ENCODE results near the gene CENPO. TPM values are rescaled to one million over a fixed set of nuclear protein-coding genes. Genes with fewer than 3 reads are reported as not detected.
A peak's percentile ranks its signal among the peaks of the same experiment; 100 is the strongest.

Gene CENPO
- total RNA-seq (11.7 TPM), polyA plus RNA-seq (ENCODE audit: insufficient read depth in 1 of 8, insufficient read length in 8 of 8, low replicate concordance in 1 of 8) (10 to 100 TPM; 14.6 to 22.2 (median 18.2) TPM)
- long read RNA-seq, donor 1, full-length matches to known transcripts = 3 of 3 reads
- long read RNA-seq, donor 1, partial matches to known transcripts = 0 of 3 reads
- long read RNA-seq, donor 1, other reads (novel, unspliced or antisense) = 0 of 3 reads
- long read RNA-seq, donor 2 = 0 reads
- long read RNA-seq, donor 3, full-length matches to known transcripts = 2 of 2 reads
- long read RNA-seq, donor 3, partial matches to known transcripts = 0 of 2 reads
- long read RNA-seq, donor 3, other reads (novel, unspliced or antisense) = 0 of 2 reads
- long read RNA-seq, donor 4 = 0 reads
- long read RNA-seq, donor 5, full-length matches to known transcripts = 5 of 301 reads
- long read RNA-seq, donor 5, partial matches to known transcripts = 7 of 301 reads
- long read RNA-seq, donor 5, other reads (novel, unspliced or antisense) = 289 of 301 reads
- long read RNA-seq, donor 6, full-length matches to known transcripts = 3 of 3 reads
- long read RNA-seq, donor 6, partial matches to known transcripts = 0 of 3 reads
- long read RNA-seq, donor 6, other reads (novel, unspliced or antisense) = 0 of 3 reads
- long read RNA-seq, donor 7, full-length matches to known transcripts = 1 of 7 reads
- long read RNA-seq, donor 7, partial matches to known transcripts = 6 of 7 reads
- long read RNA-seq, donor 7, other reads (novel, unspliced or antisense) = 0 of 7 reads
- long read RNA-seq, donor 8 = 0 reads
- long read RNA-seq, donor 9, partial matches to known transcripts = 0 of 167 reads
- long read RNA-seq, donor 9, other reads (novel, unspliced or antisense) = 167 of 167 reads
- long read RNA-seq, donor 10, full-length matches to known transcripts = 2 of 2 reads
- long read RNA-seq, donor 10, partial matches to known transcripts = 0 of 2 reads
- long read RNA-seq, donor 10, other reads (novel, unspliced or antisense) = 0 of 2 reads
- long read RNA-seq, donor 11, full-length matches to known transcripts = 1 of 1 reads
- long read RNA-seq, donor 11, partial matches to known transcripts = 0 of 1 reads
- long read RNA-seq, donor 11, other reads (novel, unspliced or antisense) = 0 of 1 reads

GRCh38 chr2:24792874-24793760, at the start of gene CENPO, which contains the start of gene PTRHD1:
CENPO (plus strand) TSS chr2:24793425; CDS start chr2:24793920, 495 bp downstream.
PTRHD1 (minus strand) TSS chr2:24793391; CDS start chr2:24793377, 14 bp downstream.
- Histone ChIP-seq H3K4me1 (ENCODE audit: control insufficient read depth, insufficient read depth, low read length) (peaks cover 6% of the 10 kb centered on the region), H3K27me3 (ENCODE audit: control insufficient read depth, insufficient read depth, low read length) (no peaks in the 10 kb centered on the region), H3K9me3 (replicated peaks; ENCODE audit: control insufficient read depth, low read depth, low read length) (no peaks in the 10 kb centered on the region), H3K27ac (ENCODE audit: low read length) (peak within 1 kb of the TSS; percentile 98), H3K4me3 (ENCODE audit: low read length) (peak within 1 kb of the TSS; percentile 91), H3K36me3 (ENCODE audit: control insufficient read depth, insufficient read depth, low read length) (peaks cover 20% of the 10 kb centered on the region)
- WGBS (ENCODE audit: insufficient coverage) = under 1% methylated on average over 70 of the region's 74 CpGs
- DNase-seq = peak; percentile 99

GRCh38 chr2:24743924-24744323, 49.3 kb upstream of the CENPO start:
- Histone ChIP-seq H3K36me3 (ENCODE audit: control insufficient read depth, insufficient read depth, low read length) (peaks cover 28% of the 10 kb centered on the region), H3K4me1 (ENCODE audit: control insufficient read depth, insufficient read depth, low read length) (no peaks in the 10 kb centered on the region), H3K9me3 (replicated peaks; ENCODE audit: control insufficient read depth, low read depth, low read length) (no peaks in the 10 kb centered on the region), H3K27me3 (ENCODE audit: control insufficient read depth, insufficient read depth, low read length) (no peaks in the 10 kb centered on the region), H3K4me3 (ENCODE audit: low read length) (no peak overlapping the region), H3K27ac (ENCODE audit: low read length) (no peak overlapping the region)
- WGBS (ENCODE audit: insufficient coverage) = no CpG with 5 or more reads among the region's 3 CpGs
- DNase-seq = no peak

GRCh38 chr2:24744356-24744755, 48.9 kb upstream of the CENPO start:
- Histone ChIP-seq H3K27me3 (ENCODE audit: control insufficient read depth, insufficient read depth, low read length) (no peaks in the 10 kb centered on the region), H3K9me3 (replicated peaks; ENCODE audit: control insufficient read depth, low read depth, low read length) (no peaks in the 10 kb centered on the region), H3K4me3 (ENCODE audit: low read length) (no peak overlapping the region), H3K36me3 (ENCODE audit: control insufficient read depth, insufficient read depth, low read length) (peaks cover 31% of the 10 kb centered on the region), H3K4me1 (ENCODE audit: control insufficient read depth, insufficient read depth, low read length) (no peaks in the 10 kb centered on the region), H3K27ac (ENCODE audit: low read length) (no peak overlapping the region)
- no CpG with 5 or more reads among the region's 1 CpG for WGBS (ENCODE audit: insufficient coverage)
- no peak for DNase-seq

GRCh38 chr2:24745825-24746224, 47.4 kb upstream of the CENPO start:
- Histone ChIP-seq H3K4me3 (ENCODE audit: low read length) (no peak overlapping the region), H3K9me3 (replicated peaks; ENCODE audit: control insufficient read depth, low read depth, low read length) (no peaks in the 10 kb centered on the region), H3K27me3 (ENCODE audit: control insufficient read depth, insufficient read depth, low read length) (no peaks in the 10 kb centered on the region), H3K4me1 (ENCODE audit: control insufficient read depth, insufficient read depth, low read length) (no peaks in the 10 kb centered on the region), H3K27ac (ENCODE audit: low read length) (no peak overlapping the region), H3K36me3 (ENCODE audit: control insufficient read depth, insufficient read depth, low read length) (peaks cover 32% of the 10 kb centered on the region)
- DNase-seq = no peak
- 66% methylated on average over 2 of the region's 2 CpGs for WGBS (ENCODE audit: insufficient coverage)

- no peaks in the 10 kb centered on the region for H3K9me3 ChIP-seq (replicated peaks; ENCODE audit: control insufficient read depth, low read depth, low read length)
- H3K27me3 ChIP-seq (ENCODE audit: control insufficient read depth, insufficient read depth, low read length) = no peaks in the 10 kb centered on the region
- H3K4me1 ChIP-seq (ENCODE audit: control insufficient read depth, insufficient read depth, low read length) = no peaks in the 10 kb centered on the region
- WGBS (ENCODE audit: insufficient coverage) = 94% methylated on average over 2 of the region's 3 CpGs
- H3K36me3 ChIP-seq (ENCODE audit: control insufficient read depth, insufficient read depth, low read length) = peaks cover 28% of the 10 kb centered on the region
- DNase-seq = no peak
- H3K27ac ChIP-seq (ENCODE audit: low read length) = no peak overlapping the region
- H3K4me3 ChIP-seq (ENCODE audit: low read length) = no peak overlapping the region
Measured at GRCh38 chr2:24747299-24747698, 45.9 kb upstream of the CENPO start.

GRCh38 chr2:24749069-24749691, 44.0 kb upstream of the CENPO start:
- Histone ChIP-seq H3K36me3 (ENCODE audit: control insufficient read depth, insufficient read depth, low read length) (peaks cover 41% of the 10 kb centered on the region), H3K4me3 (ENCODE audit: low read length) (no peak overlapping the region), H3K4me1 (ENCODE audit: control insufficient read depth, insufficient read depth, low read length) (no peaks in the 10 kb centered on the region), H3K27ac (ENCODE audit: low read length) (no peak overlapping the region), H3K9me3 (replicated peaks; ENCODE audit: control insufficient read depth, low read depth, low read length) (no peaks in the 10 kb centered on the region), H3K27me3 (ENCODE audit: control insufficient read depth, insufficient read depth, low read length) (no peaks in the 10 kb centered on the region)
- 63% methylated on average over 1 of the region's 7 CpGs for WGBS (ENCODE audit: insufficient coverage)
- no peak for DNase-seq

GRCh38 chr2:24754985-24755705, 38.1 kb upstream of the CENPO start:
- WGBS (ENCODE audit: insufficient coverage) = no CpG with 5 or more reads among the region's 3 CpGs

GRCh38 chr2:24756789-24757188, 36.4 kb upstream of the CENPO start:
- no peaks in the 10 kb centered on the region for H3K9me3 ChIP-seq (replicated peaks; ENCODE audit: control insufficient read depth, low read depth, low read length)
- H3K36me3 ChIP-seq (ENCODE audit: control insufficient read depth, insufficient read depth, low read length) = peaks cover 46% of the 10 kb centered on the region
- DNase-seq = no peak
- H3K4me1 ChIP-seq (ENCODE audit: control insufficient read depth, insufficient read depth, low read length) = no peaks in the 10 kb centered on the region
- H3K4me3 ChIP-seq (ENCODE audit: low read length) = no peak overlapping the region
- H3K27me3 ChIP-seq (ENCODE audit: control insufficient read depth, insufficient read depth, low read length) = no peaks in the 10 kb centered on the region
- H3K27ac ChIP-seq (ENCODE audit: low read length) = no peak overlapping the region
- no CpG with 5 or more reads among the region's 1 CpG for WGBS (ENCODE audit: insufficient coverage)

More at GRCh38 chr2:24754985-24755705, 38.1 kb upstream of the CENPO start:
- Histone ChIP-seq H3K27me3 (ENCODE audit: control insufficient read depth, insufficient read depth, low read length) (no peaks in the 10 kb centered on the region), H3K9me3 (replicated peaks; ENCODE audit: control insufficient read depth, low read depth, low read length) (no peaks in the 10 kb centered on the region), H3K4me1 (ENCODE audit: control insufficient read depth, insufficient read depth, low read length) (no peaks in the 10 kb centered on the region), H3K36me3 (ENCODE audit: control insufficient read depth, insufficient read depth, low read length) (peaks cover 39% of the 10 kb centered on the region), H3K27ac (ENCODE audit: low read length) (no peak overlapping the region), H3K4me3 (ENCODE audit: low read length) (no peak overlapping the region)
- DNase-seq = no peak

All from muscle of leg (tissue), 16 donors.